PC-9 (cell line): ENCODE data around the gene CD14. TPM values are rescaled to one million over a fixed set of nuclear protein-coding genes. Genes with fewer than 3 reads are reported as not detected.
"Not testable (repeated sequence)": the region's sequence is repeated elsewhere in the genome, so short reads cannot be mapped to it uniquely, and the experiment has no call there.

Source experiments
- BruUV-seq: library from RNA; stranded (reverse); fragments of 400-500 nt; replicated peaks from 2 replicates; lab custom pipeline; 2021; lab: Mats Ljungman, UMichigan
- CTCF ChIA-PET: fragments of 300-600 bp; sonication (Branson Sonifier 250); formaldehyde crosslinking; loops from one replicate; lab custom pipeline; 2022; ENCODE audit warnings: antibody characterized with exemption; lab: Charles Lee
- POLR2A ChIA-PET: fragments of 300-600 bp; sonication (Branson Sonifier 250); formaldehyde crosslinking; loops from one replicate; lab custom pipeline; 2022; ENCODE audit warnings: antibody characterized with exemption; ENCODE audit not compliant: unreplicated experiment; lab: Charles Lee
- DNase-seq, 2 experiments: peaks; one replicate each; pipeline versions ENCODE4 v3.0.0 to v3.0.0-alpha.2; 2015 to 2022; ENCODE audit warnings: mixed read lengths in 1 of 2
- H2AFZ ChIP-seq: fragments of 200-600 bp; sonication (generic); 2 replicates; pipeline ENCODE4 v1.8.1; 2017; ENCODE audit warnings: antibody characterized with exemption
- H3F3A ChIP-seq: fragments of 200-600 bp; sonication (generic); 2 replicates; pipeline ENCODE4 v1.8.1; 2017; ENCODE audit warnings: antibody characterized with exemption, mild to moderate bottlenecking, low read depth; ENCODE audit not compliant: insufficient read depth
- H3K27ac ChIP-seq: fragments of 200-600 bp; sonication (generic); 2 replicates; pipeline ENCODE4 v1.6.1; 2016; ENCODE audit warnings: mixed run types
- H3K27me3 ChIP-seq: fragments of 200-600 bp; sonication (generic); 2 replicates; pipeline ENCODE4 v1.6.1; 2016; ENCODE audit warnings: low read depth, mixed run types; ENCODE audit not compliant: insufficient read depth
- H3K36me3 ChIP-seq: fragments of 200-600 bp; sonication (generic); 2 replicates; pipeline ENCODE4 v1.6.1; 2016; ENCODE audit warnings: low read depth, mixed run types
- H3K4me1 ChIP-seq: fragments of 200-600 bp; sonication (generic); replicated peaks from 2 replicates; pipeline ENCODE4 v1.6.1; 2016; ENCODE audit warnings: mixed run types; ENCODE audit not compliant: insufficient read depth
- H3K4me2 ChIP-seq: fragments of 200-600 bp; sonication (generic); 2 replicates; pipeline ENCODE4 v1.6.1; 2017; ENCODE audit warnings: mixed run types
- H3K4me3 ChIP-seq: fragments of 200-600 bp; sonication (generic); 2 replicates; pipeline ENCODE4 v1.6.1; 2016; ENCODE audit warnings: mixed run types
- H3K79me2 ChIP-seq: fragments of 200-600 bp; sonication (generic); 2 replicates; pipeline ENCODE4 v1.6.1; 2017; ENCODE audit warnings: low read depth, mixed run types
- H3K9me2 ChIP-seq: fragments of 200-600 bp; sonication (generic); 2 replicates; pipeline ENCODE4 v1.8.1; 2017; ENCODE audit warnings: mild to moderate bottlenecking; ENCODE audit not compliant: insufficient read depth
- H3K9me3 ChIP-seq: fragments of 200-600 bp; sonication (generic); 2 replicates; pipeline ENCODE4 v1.8.1; 2016; ENCODE audit warnings: low read depth; ENCODE audit not compliant: insufficient read depth
- H4K20me1 ChIP-seq: fragments of 200-600 bp; sonication (generic); 2 replicates; pipeline ENCODE4 v1.8.1; 2017; ENCODE audit not compliant: insufficient read depth
- CTCF ChIP-seq: fragments of 200-600 bp; sonication (generic); conservative IDR thresholded peaks from 2 replicates; pipeline ENCODE4 v1.6.1; 2017; ENCODE audit warnings: mixed run types, antibody characterized with exemption, mild to moderate bottlenecking, moderate library complexity
- EZH2 ChIP-seq: fragments of 200-600 bp; sonication (generic); IDR thresholded peaks from 2 replicates; pipeline ENCODE4 v1.8.0; 2017; ENCODE audit warnings: antibody characterized with exemption, low read depth
- intact Hi-C: fragments of 100-400 bp; cut with micrococcal nuclease; formaldehyde crosslinking; loops from one replicate; pipeline ENCODE4 v1.10.0; 2022; ENCODE audit not compliant: unreplicated experiment
- total RNA-seq: library from RNA; stranded (reverse); gene quantifications from 2 replicates; pipeline ENCODE4 v1.2.3, GENCODE V29; 2021

Gene CD14
- total RNA-seq, 1 experiment from 2014 or later: 0.81 TPM

- BruUV-seq: no TSS peak
- POLR2A ChIA-PET: no interaction called here
- Histone ChIP-seq H3K4me2 (no peak overlapping the region), H3K9me2 (no peaks in the 10 kb centered on the region), H3K9me3 (no peaks in the 10 kb centered on the region), H3K4me1 (no peaks in the 10 kb centered on the region), H3K27ac (no peak overlapping the region), H4K20me1 (no peaks in the 10 kb centered on the region), H3K79me2 (no peaks in the 10 kb centered on the region), H2AFZ (no peak overlapping the region), H3K27me3 (no peaks in the 10 kb centered on the region), H3K4me3 (no peak overlapping the region), H3K36me3 (no peaks in the 10 kb centered on the region), H3F3A (no peaks in the 10 kb centered on the region)
- no peak for DNase-seq
- CTCF ChIA-PET: interaction anchor here (0.7 kb wide), 1 partner anchor 26 kb away, joined by 3 read pairs; no protein-coding TSS in a partner anchor
- intact Hi-C loops: no loop called here
- TF ChIP-seq EZH2: no peak
- no peak for TF ChIP-seq CTCF
Observed at GRCh38 chr5:140596321-140596741, 36.6 kb downstream of the CD14 start.

DNA sequence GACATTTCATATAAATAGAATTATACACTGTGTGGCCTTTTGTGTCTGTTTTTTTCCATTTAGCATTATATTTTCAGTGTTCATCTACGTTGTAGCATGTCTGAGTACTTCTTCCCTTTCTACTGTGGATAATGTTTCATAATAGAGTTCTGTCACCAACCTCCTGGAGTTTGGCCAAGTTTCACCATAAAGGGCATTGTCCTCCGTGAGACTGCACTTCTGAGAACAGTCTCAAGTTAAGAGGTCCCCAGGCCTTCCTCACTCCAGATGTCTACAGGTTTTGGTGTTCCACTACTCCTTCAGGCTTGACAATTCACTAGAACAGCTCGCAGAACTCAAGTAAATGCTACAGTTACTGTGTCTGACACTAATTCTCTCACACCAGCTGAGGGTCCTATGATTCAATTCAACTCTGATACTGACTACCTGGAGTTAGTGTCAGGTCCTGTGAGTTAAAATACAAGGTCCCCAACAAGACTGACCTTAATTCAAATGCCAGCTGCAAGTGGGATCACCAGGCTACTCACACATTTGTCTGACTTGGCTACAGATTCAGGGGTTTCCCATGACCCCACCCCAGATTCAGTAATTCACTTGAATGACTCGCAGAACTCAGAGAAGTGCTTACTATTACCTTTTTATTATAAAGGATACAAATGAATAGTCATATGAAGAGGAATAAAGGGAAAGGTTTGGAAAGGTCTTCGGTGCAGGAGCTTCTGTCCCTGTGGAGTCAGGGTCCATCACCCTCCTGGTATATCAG, 37.3 kb downstream of the CD14 start:
- no TSS peak for BruUV-seq
- CTCF ChIA-PET: interaction anchor here (0.5 to 0.7 kb wide), 2 partner anchors 25 to 27 kb away, joined by 3 to 5 read pairs; no protein-coding TSS in a partner anchor

GRCh38 chr5:140594169-140594568, 38.8 kb downstream of the CD14 start:
- Histone ChIP-seq H3K27ac (no peak overlapping the region), H3K4me2 (no peak overlapping the region), H3K4me3 (no peak overlapping the region), H3K27me3 (no peaks in the 10 kb centered on the region), H3F3A (no peaks in the 10 kb centered on the region), H3K4me1 (no peaks in the 10 kb centered on the region), H3K9me3 (no peaks in the 10 kb centered on the region), H2AFZ (no peak overlapping the region), H3K9me2 (no peaks in the 10 kb centered on the region), H3K36me3 (no peaks in the 10 kb centered on the region), H3K79me2 (no peaks in the 10 kb centered on the region), H4K20me1 (no peaks in the 10 kb centered on the region)
- TF ChIP-seq CTCF (no peak), EZH2 (no peak)
- BruUV-seq: no TSS peak
- ChIA-PET CTCF (interaction anchor here (0.6 kb wide), 1 partner anchor 64 kb away, joined by 4 read pairs; no protein-coding TSS in a partner anchor), POLR2A (no interaction called here)
- intact Hi-C loops: no loop called here
- DNase-seq: no peak

More for the DNA sequence above, 37.3 kb downstream of the CD14 start:
- no peaks in the 10 kb centered on the region for H3K4me1 ChIP-seq
- POLR2A ChIA-PET: no interaction called here
- H3K27me3 ChIP-seq: no peaks in the 10 kb centered on the region
- no peaks in the 10 kb centered on the region for H3F3A ChIP-seq
- no peak for TF ChIP-seq CTCF
- TF ChIP-seq EZH2: no peak
- intact Hi-C loops: no loop called here
- peak; percentile 25 to 44 for DNase-seq
- H3K4me2 ChIP-seq: no peak overlapping the region
- no peaks in the 10 kb centered on the region for H3K79me2 ChIP-seq
- no peaks in the 10 kb centered on the region for H3K9me3 ChIP-seq
- H3K36me3 ChIP-seq: no peaks in the 10 kb centered on the region
- no peaks in the 10 kb centered on the region for H3K9me2 ChIP-seq
- H3K27ac ChIP-seq: no peak overlapping the region
- H3K4me3 ChIP-seq: no peak overlapping the region
- no peaks in the 10 kb centered on the region for H4K20me1 ChIP-seq
- no peak overlapping the region for H2AFZ ChIP-seq

DNA sequence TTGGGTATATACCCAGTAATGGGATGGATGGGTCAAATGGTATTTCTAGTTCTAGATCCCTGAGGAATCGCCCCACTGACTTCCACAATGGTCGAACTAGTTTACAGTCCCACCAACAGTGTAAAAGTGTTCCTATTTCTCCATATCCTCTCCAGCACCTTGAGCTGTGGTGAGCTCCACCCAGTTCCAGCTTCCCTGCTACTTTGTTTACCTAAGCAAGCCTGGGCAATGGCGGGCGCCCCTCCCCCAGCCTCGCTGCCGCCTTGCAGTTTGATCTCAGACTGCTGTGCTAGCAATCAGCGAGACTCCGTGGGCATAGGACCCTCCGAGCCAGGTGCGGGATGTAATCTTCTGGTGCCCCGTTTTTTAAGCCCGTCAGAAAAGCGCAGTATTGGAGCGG, 39.9 kb downstream of the CD14 start:
- H3K27ac ChIP-seq, BruUV-seq, H4K20me1 ChIP-seq, H3K4me2 ChIP-seq, H3K4me1 ChIP-seq, H3K9me2 ChIP-seq, intact Hi-C loops, H3K4me3 ChIP-seq, H3F3A ChIP-seq, POLR2A ChIA-PET, H2AFZ ChIP-seq, H3K27me3 ChIP-seq, CTCF ChIA-PET, H3K36me3 ChIP-seq, H3K79me2 ChIP-seq, H3K9me3 ChIP-seq: not testable (repeated sequence)
- DNase-seq: peak in 1 of 2 experiments; percentile 18
